ENCODE measurements around the gene NHS.

NHS gene

GRCh38 chrX:17644001-17644400 lies 269.0 kb downstream of the NHS start:
- H3K4me3 ChIP-seq (ENCODE audit: low read depth, low read length), result no peak overlapping the region
- TF ChIP-seq, protein P1, sequence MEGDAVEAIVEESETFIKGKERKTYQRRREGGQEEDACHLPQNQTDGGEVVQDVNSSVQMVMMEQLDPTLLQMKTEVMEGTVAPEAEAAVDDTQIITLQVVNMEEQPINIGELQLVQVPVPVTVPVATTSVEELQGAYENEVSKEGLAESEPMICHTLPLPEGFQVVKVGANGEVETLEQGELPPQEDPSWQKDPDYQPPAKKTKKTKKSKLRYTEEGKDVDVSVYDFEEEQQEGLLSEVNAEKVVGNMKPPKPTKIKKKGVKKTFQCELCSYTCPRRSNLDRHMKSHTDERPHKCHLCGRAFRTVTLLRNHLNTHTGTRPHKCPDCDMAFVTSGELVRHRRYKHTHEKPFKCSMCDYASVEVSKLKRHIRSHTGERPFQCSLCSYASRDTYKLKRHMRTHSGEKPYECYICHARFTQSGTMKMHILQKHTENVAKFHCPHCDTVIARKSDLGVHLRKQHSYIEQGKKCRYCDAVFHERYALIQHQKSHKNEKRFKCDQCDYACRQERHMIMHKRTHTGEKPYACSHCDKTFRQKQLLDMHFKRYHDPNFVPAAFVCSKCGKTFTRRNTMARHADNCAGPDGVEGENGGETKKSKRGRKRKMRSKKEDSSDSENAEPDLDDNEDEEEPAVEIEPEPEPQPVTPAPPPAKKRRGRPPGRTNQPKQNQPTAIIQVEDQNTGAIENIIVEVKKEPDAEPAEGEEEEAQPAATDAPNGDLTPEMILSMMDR (IDR thresholded peaks at IDR 0.05; ENCODE audit: low read depth, low read length), result no peak

DNA sequence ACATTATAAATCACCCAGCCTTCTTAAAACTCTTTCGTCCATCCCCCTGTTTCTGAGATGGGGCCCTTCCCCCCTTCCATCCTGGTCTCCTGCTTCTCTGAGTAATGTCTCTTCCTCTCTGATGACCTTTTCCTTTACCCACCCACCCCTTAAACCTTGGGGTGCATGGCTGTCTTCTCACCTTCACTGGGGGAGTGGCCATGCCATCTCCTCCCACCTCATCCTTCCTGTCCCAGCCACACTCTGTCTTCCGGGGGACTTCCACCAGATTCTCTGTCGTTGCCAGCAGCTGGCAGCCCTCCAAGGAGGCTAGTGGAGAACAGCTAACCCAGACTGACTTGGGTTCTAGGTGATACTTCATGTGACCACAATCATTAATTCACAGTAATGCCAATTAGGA lies 279.1 kb downstream of the NHS start:
- no peak overlapping the region for H3K4me3 ChIP-seq (ENCODE audit: low read depth, low read length)
- TF ChIP-seq, protein P1 (IDR thresholded peaks at IDR 0.05; ENCODE audit: low read depth, low read length), result no peak

DNA sequence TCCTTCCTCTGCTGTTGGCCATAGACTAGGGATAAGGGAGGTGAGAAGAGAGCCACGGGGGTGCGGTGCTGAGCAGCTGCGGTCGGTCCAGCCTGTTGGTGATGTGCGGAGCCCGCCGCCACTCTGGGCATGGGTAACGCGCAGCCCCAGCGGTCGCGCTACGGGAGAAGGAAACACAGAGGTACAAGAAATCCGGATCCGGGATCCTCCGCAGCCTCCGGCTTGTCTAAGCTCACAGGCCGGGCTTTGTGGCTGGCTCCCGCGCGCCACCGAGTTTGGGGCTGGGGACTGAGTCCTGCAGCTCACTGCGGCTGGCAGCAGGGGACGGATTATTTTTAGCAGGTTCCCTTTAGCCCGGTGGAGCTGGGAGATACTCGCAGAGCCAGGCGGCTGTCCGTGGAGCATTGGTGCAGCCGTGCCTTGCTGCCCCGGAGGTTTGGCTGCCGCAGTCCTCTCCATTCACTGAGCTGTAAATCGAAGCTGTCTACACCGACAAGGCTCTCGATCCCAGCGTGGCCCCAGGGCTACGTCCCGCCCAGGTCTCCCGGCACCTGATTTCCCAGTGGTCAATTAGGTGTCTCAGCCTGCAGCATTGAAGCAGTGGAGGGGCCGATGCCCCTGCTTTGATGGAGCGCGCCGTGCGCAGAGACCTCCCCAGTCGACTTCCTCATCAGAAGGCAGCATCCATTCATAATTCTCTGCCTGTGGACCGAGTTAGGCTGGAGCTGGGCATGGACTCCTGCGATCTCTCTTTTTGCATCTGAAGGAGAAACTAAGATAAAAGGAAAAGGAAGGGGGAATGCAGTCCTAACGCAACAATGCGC lies 280.4 kb downstream of the NHS start:
- no peak overlapping the region for H3K4me3 ChIP-seq (ENCODE audit: low read depth, low read length)
- TF ChIP-seq, protein P1 (IDR thresholded peaks at IDR 0.05; ENCODE audit: low read depth, low read length), result no peak

GRCh38 chrX:17656035-17656418 lies 281.0 kb downstream of the NHS start:
- TF ChIP-seq, protein P1 (IDR thresholded peaks at IDR 0.05; ENCODE audit: low read depth, low read length), result no peak
- H3K4me3 ChIP-seq (ENCODE audit: low read depth, low read length), result no peak overlapping the region

GRCh38 chrX:17656556-17656955 lies 281.6 kb downstream of the NHS start:
- H3K4me3 ChIP-seq (ENCODE audit: low read depth, low read length), result no peak overlapping the region
- TF ChIP-seq, protein P1 (IDR thresholded peaks at IDR 0.05; ENCODE audit: low read depth, low read length), result no peak

DNA sequence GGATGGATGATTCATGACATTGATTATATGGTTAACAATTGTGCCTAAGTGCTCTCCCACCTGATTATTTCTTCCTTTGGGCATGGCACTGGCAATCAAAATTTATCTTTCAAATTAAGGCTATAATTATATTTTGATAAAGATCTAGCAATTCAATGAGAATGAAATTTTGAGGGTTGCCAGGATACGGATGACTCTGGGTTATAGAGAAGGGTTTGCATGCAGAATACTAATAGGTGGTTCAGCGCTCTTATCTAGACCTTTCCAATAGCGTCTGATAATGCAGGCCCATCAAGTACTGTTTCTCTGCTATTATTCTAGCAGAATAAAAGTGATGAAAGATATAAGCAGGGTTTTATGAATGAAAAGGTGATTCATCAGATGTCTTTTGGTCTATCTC lies 287.4 kb downstream of the NHS start:
- H3K4me3 ChIP-seq (ENCODE audit: low read depth, low read length), result no peak overlapping the region
- TF ChIP-seq, protein P1 (IDR thresholded peaks at IDR 0.05; ENCODE audit: low read depth, low read length), result no peak

DNA sequence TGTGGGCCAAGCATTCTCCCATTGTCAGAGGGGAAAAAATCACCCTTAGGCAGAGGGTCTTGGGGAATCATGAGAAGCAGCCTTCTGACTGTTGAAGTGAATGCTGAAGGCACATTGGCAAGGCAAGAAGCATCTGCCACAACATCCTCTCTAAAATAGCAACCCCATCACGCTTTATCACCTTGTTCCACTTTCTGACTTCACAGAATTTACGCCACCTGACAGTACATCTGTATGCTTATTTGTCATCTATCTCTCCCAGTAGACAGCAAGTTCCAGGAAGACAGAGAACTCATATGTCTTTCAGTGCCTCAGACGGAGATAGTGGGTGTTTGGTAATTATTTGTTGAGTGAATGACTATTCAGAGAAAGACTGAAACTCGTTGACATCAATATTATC lies 293.9 kb downstream of the NHS start:
- TF ChIP-seq, protein P1 (IDR thresholded peaks at IDR 0.05; ENCODE audit: low read depth, low read length), result no peak

More for the DNA sequence above, 293.9 kb downstream of the NHS start:
- H3K4me3 ChIP-seq (ENCODE audit: low read depth, low read length), result no peak overlapping the region

All from WI38 (cell line).